Neural progenitor cell (in vitro differentiated cells): ENCODE measurements around the gene RMND5A.
"Not testable (repeated sequence)": the region's sequence is repeated elsewhere in the genome, so short reads cannot be mapped to it uniquely, and the experiment has no call there.

Experiments
- EZH2phosphoT487 ChIP-seq: fragments of 200-600 bp; sonication (generic); IDR thresholded peaks from 2 replicates; pipeline ENCODE4 v1.6.1; 2017; ENCODE audit warnings: antibody characterized with exemption
- TF ChIP-seq, protein P1 (sequence below): fragments of 200-600 bp; sonication (generic); IDR thresholded peaks from 2 replicates; pipeline ENCODE4 v1.5.1; 2017; ENCODE audit warnings: antibody characterized with exemption, mild to moderate bottlenecking

DNA sequence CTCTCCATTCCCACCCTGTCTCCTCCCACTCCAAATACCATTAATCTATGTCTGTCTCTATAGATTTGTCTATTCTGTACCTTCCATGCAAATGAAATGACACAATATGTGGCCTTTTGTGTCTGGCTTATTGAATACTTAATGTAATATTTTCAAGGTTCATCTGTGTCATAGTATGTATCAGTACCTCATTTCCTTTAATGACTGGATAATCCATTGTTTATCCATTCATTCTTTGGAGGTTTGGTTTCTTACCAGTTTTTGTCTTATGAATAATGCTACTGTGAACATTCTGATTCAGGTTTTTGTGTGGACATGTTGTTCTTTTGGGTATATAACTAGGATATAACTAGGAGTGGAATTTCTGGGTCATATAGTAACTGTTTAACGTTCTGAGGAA, 14.8 kb downstream of the RMND5A start:
- TF ChIP-seq EZH2phosphoT487 = not testable (repeated sequence)
- TF ChIP-seq, protein P1, sequence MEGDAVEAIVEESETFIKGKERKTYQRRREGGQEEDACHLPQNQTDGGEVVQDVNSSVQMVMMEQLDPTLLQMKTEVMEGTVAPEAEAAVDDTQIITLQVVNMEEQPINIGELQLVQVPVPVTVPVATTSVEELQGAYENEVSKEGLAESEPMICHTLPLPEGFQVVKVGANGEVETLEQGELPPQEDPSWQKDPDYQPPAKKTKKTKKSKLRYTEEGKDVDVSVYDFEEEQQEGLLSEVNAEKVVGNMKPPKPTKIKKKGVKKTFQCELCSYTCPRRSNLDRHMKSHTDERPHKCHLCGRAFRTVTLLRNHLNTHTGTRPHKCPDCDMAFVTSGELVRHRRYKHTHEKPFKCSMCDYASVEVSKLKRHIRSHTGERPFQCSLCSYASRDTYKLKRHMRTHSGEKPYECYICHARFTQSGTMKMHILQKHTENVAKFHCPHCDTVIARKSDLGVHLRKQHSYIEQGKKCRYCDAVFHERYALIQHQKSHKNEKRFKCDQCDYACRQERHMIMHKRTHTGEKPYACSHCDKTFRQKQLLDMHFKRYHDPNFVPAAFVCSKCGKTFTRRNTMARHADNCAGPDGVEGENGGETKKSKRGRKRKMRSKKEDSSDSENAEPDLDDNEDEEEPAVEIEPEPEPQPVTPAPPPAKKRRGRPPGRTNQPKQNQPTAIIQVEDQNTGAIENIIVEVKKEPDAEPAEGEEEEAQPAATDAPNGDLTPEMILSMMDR = not testable (repeated sequence)
